Measurements from ENCODE around the gene CHMP6.

CHMP6 gene
- 27.6 to 30.5 reads per million in 2 experiments for total RNA-seq

DNA sequence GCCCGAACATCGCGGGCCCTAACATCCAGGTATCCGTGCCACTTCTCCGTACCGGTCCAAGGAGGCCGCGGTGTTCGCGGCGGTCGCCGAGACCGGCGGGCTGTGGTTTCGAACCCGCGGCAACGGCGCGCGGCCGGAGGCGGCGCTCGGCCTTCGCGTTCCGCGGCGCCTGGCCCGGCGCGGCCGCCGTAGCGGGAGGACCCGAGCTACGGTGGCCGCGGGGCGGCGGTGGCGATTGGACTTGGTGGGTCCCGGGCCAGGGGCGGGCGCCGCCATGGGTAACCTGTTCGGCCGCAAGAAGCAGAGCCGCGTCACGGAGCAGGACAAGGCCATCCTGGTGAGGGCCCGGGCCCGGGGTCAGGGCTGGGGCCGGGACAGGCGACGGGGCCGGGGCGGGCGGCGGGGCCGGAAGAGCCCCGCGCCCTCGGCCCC is at the start of gene CHMP6:
Gene CHMP6 (plus strand): TSS at position 197 of the 432 bp plus-strand sequence. CDS start 78 bp downstream, at position 275.
- peak; percentile 45 for DNase-seq (ENCODE audit: low read depth)

- no peak for DNase-seq (ENCODE audit: low read depth)
Observed at GRCh38 chr17:80942423-80943345, 49.0 kb upstream of the CHMP6 start.

DNA sequence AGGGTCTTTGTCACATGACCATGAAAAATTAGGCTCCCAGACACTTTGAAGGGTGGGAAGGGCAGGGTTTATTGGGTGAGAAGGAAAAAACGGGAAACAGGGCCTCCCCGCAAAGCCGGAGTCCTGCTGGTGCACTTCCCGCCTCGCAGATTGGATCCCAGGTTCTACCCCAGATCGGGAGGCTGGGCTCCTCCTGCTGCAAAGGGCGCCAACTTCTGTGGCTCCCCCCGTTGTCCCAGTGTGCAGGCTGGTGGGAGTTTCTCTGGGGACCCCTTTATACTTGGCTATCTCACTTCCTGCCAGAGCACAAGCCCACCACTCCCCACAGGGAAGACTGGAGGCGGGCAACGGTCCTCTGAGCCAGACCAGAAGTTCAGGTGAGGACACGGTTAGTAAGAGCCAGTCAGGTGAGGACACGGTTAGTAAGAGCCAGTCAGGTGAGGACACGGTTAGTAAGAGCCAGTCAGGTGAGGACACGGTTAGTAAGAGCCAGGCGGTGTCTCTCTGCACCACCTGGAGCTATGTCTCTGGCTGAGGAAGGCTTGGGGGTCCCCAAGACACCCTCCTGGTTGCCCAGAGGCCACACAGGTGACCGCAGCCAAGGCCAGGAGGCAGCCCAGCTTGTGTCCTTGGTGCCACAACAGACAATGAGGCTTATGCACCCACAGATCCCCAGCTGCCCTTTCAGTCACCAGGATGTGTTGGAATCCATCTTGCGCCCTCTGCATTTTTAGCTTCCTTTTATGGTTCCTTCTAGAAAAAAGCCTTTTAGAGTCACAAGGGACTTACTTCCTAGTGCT is 48.1 kb upstream of the CHMP6 start:
- DNase-seq (ENCODE audit: low read depth), result no peak

GRCh38 chr17:80944326-80944725 is 47.3 kb upstream of the CHMP6 start:
- no peak for DNase-seq (ENCODE audit: low read depth)

DNA sequence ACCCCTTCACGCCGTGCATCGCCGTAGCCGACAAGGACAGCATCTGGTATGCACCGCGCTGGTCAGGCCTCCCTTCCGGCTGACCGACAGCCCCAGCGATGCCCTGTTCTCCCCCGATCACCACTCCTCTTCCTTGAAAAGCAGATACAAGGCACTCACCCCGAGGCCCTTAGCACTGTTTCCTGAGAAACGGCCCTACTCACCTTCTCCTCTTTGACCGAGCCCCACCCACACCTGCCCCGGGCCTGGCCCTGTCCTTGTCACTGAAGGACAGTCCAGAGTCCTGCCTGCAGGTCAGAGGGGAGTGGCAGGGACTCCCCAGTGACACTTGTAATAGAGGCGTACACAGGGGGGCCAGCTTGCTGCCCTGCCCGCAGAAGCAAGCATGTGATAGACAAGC is 45.9 kb upstream of the CHMP6 start:
- DNase-seq (ENCODE audit: low read depth), result no peak

DNA sequence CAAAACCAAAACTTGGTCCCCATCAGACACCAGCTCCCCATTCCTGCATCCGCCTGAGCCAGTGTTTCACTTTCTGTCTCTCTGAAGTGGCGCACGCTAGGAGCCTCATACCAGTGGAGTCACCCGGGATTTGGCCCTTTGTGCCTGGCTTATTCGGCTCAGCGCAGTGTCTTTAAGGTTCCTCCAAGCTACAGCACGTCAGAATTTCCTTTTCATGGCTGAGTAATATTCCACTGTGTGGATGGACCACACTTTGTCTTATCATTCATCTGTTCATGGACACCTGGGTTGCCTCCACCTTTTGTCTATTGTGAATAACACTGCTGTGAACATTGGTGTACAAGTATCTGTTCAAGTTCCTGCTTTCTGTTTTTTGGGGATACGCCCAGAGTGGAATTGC is 45.2 kb upstream of the CHMP6 start:
- DNase-seq (ENCODE audit: low read depth), result no peak

- DNase-seq (ENCODE audit: low read depth), result no peak
Observed at GRCh38 chr17:80947200-80947940, 44.3 kb upstream of the CHMP6 start.

DNA sequence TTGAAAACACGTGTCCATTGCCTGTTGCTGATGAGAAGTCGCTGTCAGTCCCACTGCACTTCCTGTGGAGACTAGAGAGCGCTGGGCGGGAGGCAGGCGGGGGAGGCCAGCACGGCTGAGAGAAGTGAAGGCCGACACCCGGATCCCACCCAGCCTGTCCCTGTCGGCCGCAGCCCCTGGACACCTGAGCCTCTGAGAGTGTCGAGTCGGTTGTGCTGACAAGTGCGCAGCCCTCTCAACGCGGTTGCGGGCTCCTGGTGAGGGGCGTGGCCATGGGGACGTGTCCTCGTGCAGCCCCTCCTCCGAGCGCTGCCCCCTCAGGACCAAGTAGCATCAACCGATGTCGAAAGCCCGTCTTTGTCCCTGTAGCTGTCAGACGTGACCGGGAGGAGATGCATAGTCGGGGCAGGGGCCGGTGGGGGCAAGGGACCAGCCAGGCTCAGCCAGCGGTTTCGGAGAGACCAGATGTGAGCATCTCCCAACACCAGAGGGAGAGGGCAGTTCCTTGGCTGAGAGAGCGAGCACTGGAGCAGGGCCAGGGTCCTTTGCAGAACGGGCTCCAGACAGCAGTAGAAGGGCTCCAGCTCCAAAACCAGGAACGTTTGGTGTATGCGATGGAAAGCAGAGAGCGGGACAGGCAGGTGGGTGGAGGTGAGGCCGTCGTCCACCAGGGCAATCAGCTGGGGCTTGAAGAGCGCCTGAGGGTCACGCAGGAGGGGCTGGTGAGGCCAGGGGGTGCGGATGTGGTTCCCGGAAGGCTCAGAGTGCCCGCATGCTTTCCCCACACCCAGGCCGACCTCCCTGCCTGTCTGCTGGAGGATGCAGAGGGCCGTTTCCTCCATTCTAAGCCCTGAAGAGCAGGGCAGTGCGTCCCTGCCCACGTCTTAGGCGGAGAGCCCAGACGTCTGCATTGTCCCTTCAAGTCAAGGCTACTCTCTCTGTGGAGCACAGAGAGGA is 43.3 kb upstream of the CHMP6 start:
- DNase-seq (ENCODE audit: low read depth), result no peak

GRCh38 chr17:80948976-80949450 is 42.6 kb upstream of the CHMP6 start:
- no peak for DNase-seq (ENCODE audit: low read depth)

DNA sequence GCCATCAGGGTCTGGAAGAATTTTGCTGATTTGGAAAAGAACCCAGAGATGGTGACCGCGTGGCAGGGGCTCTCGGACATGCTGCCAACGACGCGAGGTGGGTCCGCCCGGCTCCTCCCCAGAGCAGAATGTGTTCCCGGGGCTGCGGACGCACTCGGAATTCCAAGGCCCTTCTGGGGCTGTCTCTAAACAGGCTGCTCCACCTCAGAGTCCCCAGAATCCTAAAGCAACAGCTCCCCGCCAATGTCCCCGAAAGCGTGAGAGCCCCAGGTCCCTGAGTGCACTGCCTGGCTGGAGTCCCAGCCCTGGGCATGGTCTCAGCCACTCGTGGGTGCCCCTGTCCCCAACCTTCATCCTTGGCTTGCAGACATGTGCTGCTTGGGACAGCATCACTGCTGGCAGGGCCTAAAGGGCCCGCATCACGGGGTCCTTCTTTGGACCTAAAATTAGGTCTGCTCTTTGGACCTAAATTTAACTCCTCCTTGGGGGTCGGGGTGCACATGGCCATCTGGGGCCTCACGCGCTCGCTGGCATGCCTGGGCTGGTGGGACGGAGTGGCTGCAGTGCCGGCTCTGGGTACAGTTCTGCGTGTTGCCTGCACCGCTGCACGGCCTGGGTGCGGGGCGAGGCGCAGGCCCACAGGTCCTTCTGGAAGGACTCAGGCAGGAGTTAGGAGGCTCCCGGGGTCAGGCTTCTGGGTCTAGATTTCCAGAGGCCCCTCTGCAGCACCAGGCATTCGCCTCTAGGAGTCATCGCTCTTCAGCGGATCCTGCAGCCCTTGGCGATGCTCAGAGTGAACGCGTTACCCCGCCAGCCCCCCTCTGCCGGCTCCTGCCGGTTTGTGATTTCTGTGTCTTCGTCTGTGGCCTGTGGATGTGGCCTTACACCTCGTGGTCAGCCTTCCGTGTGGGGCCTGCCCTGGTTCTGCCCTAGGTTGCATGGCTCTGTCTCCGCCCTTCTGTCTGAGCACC is 41.9 kb upstream of the CHMP6 start:
- DNase-seq (ENCODE audit: low read depth), result no peak

- DNase-seq (ENCODE audit: low read depth), result no peak
Observed at GRCh38 chr17:80950466-80951120, 41.0 kb upstream of the CHMP6 start.

- no peak for DNase-seq (ENCODE audit: low read depth)
Observed at GRCh38 chr17:80951121-80952090, 40.2 kb upstream of the CHMP6 start.

DNA sequence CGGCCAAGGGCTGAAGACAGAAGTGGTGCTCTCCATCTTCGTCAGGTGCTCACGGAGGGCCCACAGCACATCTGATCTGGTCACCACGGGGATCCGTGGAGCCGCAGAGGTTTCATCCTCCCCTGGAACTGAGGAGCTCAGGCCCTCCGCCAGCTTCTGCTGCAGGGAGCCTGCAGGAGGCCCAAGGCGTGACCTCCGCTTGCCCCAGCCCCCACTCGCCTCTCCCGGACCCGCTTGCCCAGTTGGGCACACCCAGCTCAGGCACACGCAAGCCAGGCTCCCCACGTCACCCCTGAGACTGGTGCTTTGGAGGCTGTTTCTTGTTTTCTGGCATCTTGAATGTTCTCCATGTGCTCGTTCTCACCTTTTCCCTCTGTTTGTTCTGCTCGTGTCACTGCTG is 39.4 kb upstream of the CHMP6 start:
- DNase-seq (ENCODE audit: low read depth), result no peak

DNA sequence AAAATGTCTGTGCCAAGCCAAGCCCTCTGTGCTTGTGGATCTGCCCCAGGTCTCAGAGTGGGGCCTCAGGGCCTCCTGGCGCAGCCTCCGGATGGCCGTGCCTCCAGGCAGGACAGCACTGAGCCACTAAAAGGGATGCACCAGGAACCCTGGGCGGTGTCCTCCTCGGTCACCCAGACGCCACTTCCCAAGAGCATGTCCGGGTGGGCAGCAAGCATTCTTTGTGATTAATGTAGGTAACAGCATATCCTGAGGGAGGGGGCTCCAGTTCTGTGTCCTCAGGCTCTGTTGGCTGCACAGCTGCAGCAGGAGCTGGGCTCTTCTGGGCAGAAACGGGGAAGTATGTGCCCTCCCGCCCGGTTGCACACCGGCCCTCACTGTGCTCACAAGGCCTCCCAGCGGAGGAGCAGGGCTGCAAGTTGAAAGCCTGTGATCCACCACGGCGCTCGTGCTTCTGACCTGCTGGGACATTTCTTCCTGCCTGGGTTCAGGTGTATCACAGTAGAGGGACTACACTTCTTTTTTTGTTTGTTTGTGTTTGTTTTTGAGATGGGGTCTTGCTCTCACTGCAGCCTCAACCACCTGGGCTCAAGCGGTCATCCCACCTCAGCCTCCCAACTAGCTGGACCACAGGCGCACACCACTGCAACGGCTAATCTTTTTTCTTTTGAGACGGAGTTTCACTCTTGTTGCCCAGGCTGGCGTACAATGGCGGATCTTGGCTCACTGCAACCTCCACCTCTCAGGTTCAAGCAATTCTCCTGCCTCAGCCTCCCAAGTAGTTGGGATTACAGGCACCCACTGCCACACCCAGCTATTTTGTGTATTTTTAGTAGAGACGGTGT is 37.9 kb upstream of the CHMP6 start:
- no peak for DNase-seq (ENCODE audit: low read depth)

GRCh38 chr17:80955078-80955477 is 36.6 kb upstream of the CHMP6 start:
- DNase-seq (ENCODE audit: low read depth), result no peak

DNA sequence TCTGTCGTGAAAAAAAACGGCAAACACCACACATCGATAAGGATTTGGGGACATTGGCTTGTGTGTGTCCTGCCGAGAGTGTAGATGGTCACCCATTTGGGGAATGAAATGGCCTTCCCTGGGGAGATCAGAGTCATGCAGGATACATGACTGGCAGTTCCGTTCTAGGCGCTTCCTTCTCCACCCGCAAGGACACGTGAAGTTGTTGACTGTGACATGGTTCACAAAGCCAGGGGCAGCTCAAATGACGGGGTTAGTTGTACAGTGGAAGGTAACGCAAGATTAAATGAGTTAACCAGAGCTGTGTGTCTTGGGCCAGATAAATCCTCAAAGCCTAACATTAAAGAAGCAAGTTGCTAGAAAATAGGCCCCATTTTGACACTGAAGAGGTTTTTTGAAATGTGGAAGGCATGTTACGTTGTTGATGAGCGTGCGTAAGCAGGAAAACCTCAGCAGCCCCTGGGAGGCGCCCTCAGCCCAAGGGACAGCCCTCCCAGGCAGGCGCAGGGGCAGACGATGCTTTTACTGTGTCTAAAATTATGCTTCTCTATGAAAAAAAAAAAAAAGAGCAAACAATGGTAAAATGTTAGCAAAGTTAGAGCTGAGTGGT is 35.9 kb upstream of the CHMP6 start:
- no peak for DNase-seq (ENCODE audit: low read depth)
